Activated CD4-positive, alpha-beta T cell treated with anti-CD3 and anti-CD28 coated beads, Interleukin-2, amount 10 ng/mL, durations not matched to agents 24 days and 14 days (primary cell): ENCODE results near the gene ZNF566. TPM values are rescaled to one million over a fixed set of nuclear protein-coding genes. Genes with fewer than 3 reads are reported as not detected.
A peak's percentile ranks its signal among the peaks of the same experiment; 100 is the strongest.
"Not testable (repeated sequence)": the region's sequence is repeated elsewhere in the genome, so short reads cannot be mapped to it uniquely, and the experiment has no call there.

Experiments
- DNase-seq: peaks from one replicate; pipeline ENCODE4 v3.0.0; 2022
- H3K27ac Mint-ChIP-seq: one replicate; pipeline ENCODE4 v1.8.0; 2022; ENCODE audit warnings: mild to moderate bottlenecking, mixed read lengths
- H3K27me3 Mint-ChIP-seq: one replicate; pipeline ENCODE4 v1.8.0; 2022; ENCODE audit warnings: mixed read lengths
- H3K36me3 Mint-ChIP-seq: one replicate; pipeline ENCODE4 v1.8.0; 2022; ENCODE audit warnings: low read depth, mild to moderate bottlenecking, mixed read lengths
- H3K4me1 Mint-ChIP-seq: one replicate; pipeline ENCODE4 v1.8.0; 2021; ENCODE audit warnings: mixed read lengths
- H3K4me3 Mint-ChIP-seq: one replicate; pipeline ENCODE4 v1.8.0; 2022; ENCODE audit warnings: mild to moderate bottlenecking, moderate library complexity, mixed read lengths
- H3K9me3 Mint-ChIP-seq: one replicate; pipeline ENCODE4 v1.8.0; 2021; ENCODE audit warnings: mixed read lengths
- intact Hi-C: fragments of 100-400 bp; cut with micrococcal nuclease; formaldehyde crosslinking; loops from one replicate; pipeline ENCODE4 v1.15.1; 2023
- total RNA-seq: library from RNA; stranded (reverse); gene quantifications from 2 replicates; pipeline ENCODE4 v1.2.3, GENCODE V29; 2022

ZNF566 gene
- 7.2 and 8.5 TPM in 2 replicates for total RNA-seq

- H3K4me1 Mint-ChIP-seq: peaks cover 23% of the 10 kb centered on the region
- peak within 1 kb of the TSS; percentile 99 for H3K27ac Mint-ChIP-seq
- H3K9me3 Mint-ChIP-seq: peaks cover 8% of the 10 kb centered on the region
- DNase-seq: peak; percentile 97
- peak within 1 kb of the TSS; percentile 99 for H3K4me3 Mint-ChIP-seq
- intact Hi-C loops: loop anchor here (1.0 to 5.0 kb wide), 12 partner anchors 39 to 978 kb away; partner anchors contain the start of genes ZFP14, ZFP82, ZNF260 and ZNF382
- H3K36me3 Mint-ChIP-seq: peaks cover 19% of the 10 kb centered on the region
- no peaks in the 10 kb centered on the region for H3K27me3 Mint-ChIP-seq
Measured at GRCh38 chr19:36489118-36489919, at the start of gene ZNF566. Gene ZNF566, minus strand, starts transcription at chr19:36489561. Its CDS starts 13,004 bp downstream, at chr19:36476557.

GRCh38 chr19:36528921-36529518 lies 39.7 kb upstream of the ZNF566 start:
- peak overlapping the region; percentile 95 for H3K27ac Mint-ChIP-seq
- peak overlapping the region; percentile 96 for H3K4me3 Mint-ChIP-seq
- no peaks in the 10 kb centered on the region for H3K27me3 Mint-ChIP-seq
- DNase-seq: no peak
- H3K4me1 Mint-ChIP-seq: peaks cover 17% of the 10 kb centered on the region
- H3K9me3 Mint-ChIP-seq: peaks cover 26% of the 10 kb centered on the region
- peaks cover 48% of the 10 kb centered on the region for H3K36me3 Mint-ChIP-seq
- intact Hi-C loops: loop anchor here (1.0 to 5.0 kb wide), 11 partner anchors 40 to 683 kb away; partner anchors contain the start of genes ZFP14, ZNF345, ZNF420 and ZNF529

- DNase-seq: peak; percentile 97
- Mint-ChIP-seq H3K36me3 (peaks cover 47% of the 10 kb centered on the region), H3K27ac (peak within 1 kb of the TSS; percentile 95), H3K4me3 (peak within 1 kb of the TSS; percentile 96), H3K9me3 (peaks cover 28% of the 10 kb centered on the region), H3K4me1 (peaks cover 17% of the 10 kb centered on the region), H3K27me3 (no peaks in the 10 kb centered on the region)
- intact Hi-C loops: loop anchor here (1.0 to 5.0 kb wide), 11 partner anchors 39 to 684 kb away; partner anchors contain the start of genes ZFP14, ZNF345, ZNF420 and ZNF529
Measured at GRCh38 chr19:36528194-36528920, 39.0 kb upstream of the ZNF566 start, which contains the start of gene ZNF260. Gene ZNF260, minus strand, starts transcription at chr19:36528271. Its CDS starts 13,033 bp downstream, at chr19:36515238.

- intact Hi-C loops: loop anchor here (1.0 to 5.0 kb wide), 12 partner anchors 39 to 684 kb away; partner anchors contain the start of genes ZFP14, ZNF345, ZNF420 and ZNF529
- Mint-ChIP-seq H3K27ac (peak overlapping the region; percentile 95), H3K9me3 (peaks cover 32% of the 10 kb centered on the region), H3K4me3 (peak overlapping the region; percentile 96), H3K4me1 (peaks cover 17% of the 10 kb centered on the region), H3K27me3 (no peaks in the 10 kb centered on the region), H3K36me3 (peaks cover 49% of the 10 kb centered on the region)
- no peak for DNase-seq
Measured at GRCh38 chr19:36527873-36528193, 38.5 kb upstream of the ZNF566 start.

GRCh38 chr19:36527341-36527740 lies 38.0 kb upstream of the ZNF566 start:
- Mint-ChIP-seq H3K36me3 (peaks cover 52% of the 10 kb centered on the region), H3K27me3 (no peaks in the 10 kb centered on the region), H3K9me3 (peaks cover 35% of the 10 kb centered on the region), H3K4me1 (peaks cover 17% of the 10 kb centered on the region), H3K27ac (peak overlapping the region; percentile 95), H3K4me3 (peak overlapping the region; percentile 96)
- no peak for DNase-seq
- intact Hi-C loops: loop anchor here (1.0 to 5.0 kb wide), 2 partner anchors 160 to 685 kb away; partner anchors contain the start of genes ZNF567 and ZNF585B

GRCh38 chr19:36526581-36526980 lies 37.2 kb upstream of the ZNF566 start:
- peaks cover 57% of the 10 kb centered on the region for H3K36me3 Mint-ChIP-seq
- peak overlapping the region; percentile 68 for H3K4me3 Mint-ChIP-seq
- intact Hi-C loops: loop anchor here (5.0 kb wide), 1 partner anchor 686 kb away; the partner anchor contains the start of gene ZNF585B
- peaks cover 17% of the 10 kb centered on the region for H3K4me1 Mint-ChIP-seq
- peaks cover 35% of the 10 kb centered on the region for H3K9me3 Mint-ChIP-seq
- no peaks in the 10 kb centered on the region for H3K27me3 Mint-ChIP-seq
- H3K27ac Mint-ChIP-seq: no peak overlapping the region
- no peak for DNase-seq

- no peak for DNase-seq
- Mint-ChIP-seq H3K4me3 (no peak overlapping the region), H3K27me3 (no peaks in the 10 kb centered on the region), H3K9me3 (peaks cover 28% of the 10 kb centered on the region), H3K27ac (no peak overlapping the region), H3K4me1 (peaks cover 17% of the 10 kb centered on the region), H3K36me3 (peaks cover 68% of the 10 kb centered on the region)
- intact Hi-C loops: loop anchor here (2.0 to 5.0 kb wide), 2 partner anchors 142 to 688 kb away; partner anchors contain the start of genes ZNF461 and ZNF585B
Measured at GRCh38 chr19:36524617-36525016, 35.3 kb upstream of the ZNF566 start.

- Mint-ChIP-seq H3K27me3 (no peaks in the 10 kb centered on the region), H3K9me3 (peaks cover 32% of the 10 kb centered on the region), H3K36me3 (peaks cover 60% of the 10 kb centered on the region), H3K4me1 (no peaks in the 10 kb centered on the region), H3K4me3 (no peak overlapping the region), H3K27ac (no peak overlapping the region)
- intact Hi-C loops: no loop called here
- DNase-seq: no peak
Measured at GRCh38 chr19:36514012-36514612, 24.8 kb upstream of the ZNF566 start.

GRCh38 chr19:36508325-36508724 lies 19.0 kb upstream of the ZNF566 start:
- H3K4me3 Mint-ChIP-seq: no peak overlapping the region
- H3K27me3 Mint-ChIP-seq: no peaks in the 10 kb centered on the region
- DNase-seq: no peak
- H3K4me1 Mint-ChIP-seq: no peaks in the 10 kb centered on the region
- H3K36me3 Mint-ChIP-seq: peaks cover 8% of the 10 kb centered on the region
- H3K9me3 Mint-ChIP-seq: peaks cover 9% of the 10 kb centered on the region
- H3K27ac Mint-ChIP-seq: no peak overlapping the region
- intact Hi-C loops: no loop called here

- Mint-ChIP-seq H3K4me3 (no peak overlapping the region), H3K9me3 (peaks cover 18% of the 10 kb centered on the region), H3K27ac (no peak overlapping the region), H3K27me3 (no peaks in the 10 kb centered on the region), H3K36me3 (peaks cover 3% of the 10 kb centered on the region), H3K4me1 (no peaks in the 10 kb centered on the region)
- intact Hi-C loops: no loop called here
- DNase-seq: no peak
Measured at GRCh38 chr19:36501973-36502372, 12.6 kb upstream of the ZNF566 start.

GRCh38 chr19:36497001-36497400 lies 7.6 kb upstream of the ZNF566 start:
- Mint-ChIP-seq H3K27ac (no peak overlapping the region), H3K9me3 (peaks cover 7% of the 10 kb centered on the region), H3K4me1 (no peaks in the 10 kb centered on the region), H3K36me3 (no peaks in the 10 kb centered on the region), H3K27me3 (no peaks in the 10 kb centered on the region), H3K4me3 (no peak overlapping the region)
- no peak for DNase-seq
- intact Hi-C loops: no loop called here

GRCh38 chr19:36492689-36493453 lies 3.5 kb upstream of the ZNF566 start:
- H3K4me1 Mint-ChIP-seq: peaks cover 17% of the 10 kb centered on the region
- H3K27me3 Mint-ChIP-seq, H3K4me3 Mint-ChIP-seq, H3K36me3 Mint-ChIP-seq, H3K9me3 Mint-ChIP-seq, H3K27ac Mint-ChIP-seq, intact Hi-C loops: not testable (repeated sequence)
- DNase-seq: peak; percentile 72
